Vagina (tissue), 2 donors: ENCODE measurements around the gene SYT5.

ENCODE experiments used
- CTCF ChIP-seq, 3 experiments: fragments of 450-650 bp in 2 of 3; fragments of 200-600 bp in 1 of 3; sonication (generic) in 1 of 3; IDR thresholded peaks; one replicate each; pipeline ENCODE4 v1.5.1; 2017 to 2019; ENCODE audit warnings: antibody characterized with exemption in 3 of 3, mild to moderate bottlenecking in 2 of 3, moderate library complexity in 2 of 3
- POLR2AphosphoS5 ChIP-seq, 2 donors: sonication (generic); formaldehyde crosslinking; IDR thresholded peaks; one replicate each; pipeline ENCODE4 v1.9.0; 2017; ENCODE audit warnings: antibody characterized with exemption in 2 of 2, mild to moderate bottlenecking in 2 of 2, low read depth in 1 of 2; ENCODE audit not compliant: insufficient read depth in 1 of 2

DNA sequence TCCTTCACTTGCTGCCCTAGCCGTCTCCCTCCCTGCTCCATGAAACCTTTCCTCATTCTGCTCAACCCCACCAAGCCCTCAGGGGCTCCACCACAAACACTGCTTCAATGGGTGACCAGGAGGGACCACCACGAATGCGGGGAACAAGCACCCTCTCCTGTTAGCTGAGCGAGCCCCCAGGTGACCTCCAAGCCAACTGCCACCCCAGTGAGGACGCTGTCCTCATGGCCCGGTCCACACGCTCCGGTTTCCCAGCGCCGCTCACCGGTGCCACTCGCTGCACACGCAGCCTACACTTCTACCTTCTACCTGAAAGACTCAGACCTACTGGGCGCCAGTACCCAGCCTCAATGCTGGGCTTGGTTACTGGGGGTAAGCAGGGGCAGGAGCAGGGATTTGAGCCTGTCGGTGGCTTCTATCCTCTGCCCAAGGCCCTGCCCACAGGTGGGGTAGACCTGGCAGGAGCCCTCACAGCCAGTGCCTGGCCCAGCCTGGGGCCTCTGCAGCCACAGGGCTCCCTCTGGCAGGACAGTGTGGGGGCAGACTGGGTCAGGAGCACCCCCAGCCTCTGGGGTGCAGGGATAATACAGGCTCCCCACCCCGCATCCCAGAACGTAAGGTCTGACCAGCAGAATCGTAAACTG, 49.2 kb upstream of the SYT5 start:
- TF ChIP-seq CTCF (IDR thresholded peaks at IDR 0.05) (no peak), POLR2AphosphoS5 (IDR thresholded peaks at IDR 0.05; ENCODE audit: insufficient read depth in 1 of 2, low read depth in 1 of 2) (no peak)
